ENCODE data around the gene TMPRSS7.

Gene TMPRSS7, protein sequence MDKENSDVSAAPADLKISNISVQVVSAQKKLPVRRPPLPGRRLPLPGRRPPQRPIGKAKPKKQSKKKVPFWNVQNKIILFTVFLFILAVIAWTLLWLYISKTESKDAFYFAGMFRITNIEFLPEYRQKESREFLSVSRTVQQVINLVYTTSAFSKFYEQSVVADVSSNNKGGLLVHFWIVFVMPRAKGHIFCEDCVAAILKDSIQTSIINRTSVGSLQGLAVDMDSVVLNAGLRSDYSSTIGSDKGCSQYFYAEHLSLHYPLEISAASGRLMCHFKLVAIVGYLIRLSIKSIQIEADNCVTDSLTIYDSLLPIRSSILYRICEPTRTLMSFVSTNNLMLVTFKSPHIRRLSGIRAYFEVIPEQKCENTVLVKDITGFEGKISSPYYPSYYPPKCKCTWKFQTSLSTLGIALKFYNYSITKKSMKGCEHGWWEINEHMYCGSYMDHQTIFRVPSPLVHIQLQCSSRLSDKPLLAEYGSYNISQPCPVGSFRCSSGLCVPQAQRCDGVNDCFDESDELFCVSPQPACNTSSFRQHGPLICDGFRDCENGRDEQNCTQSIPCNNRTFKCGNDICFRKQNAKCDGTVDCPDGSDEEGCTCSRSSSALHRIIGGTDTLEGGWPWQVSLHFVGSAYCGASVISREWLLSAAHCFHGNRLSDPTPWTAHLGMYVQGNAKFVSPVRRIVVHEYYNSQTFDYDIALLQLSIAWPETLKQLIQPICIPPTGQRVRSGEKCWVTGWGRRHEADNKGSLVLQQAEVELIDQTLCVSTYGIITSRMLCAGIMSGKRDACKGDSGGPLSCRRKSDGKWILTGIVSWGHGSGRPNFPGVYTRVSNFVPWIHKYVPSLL

GRCh38 chr3:112034436-112034835, at the start of gene TMPRSS7:
TSS of gene TMPRSS7 (plus strand) at chr3:112034736. CDS start at chr3:112034846, 110 bp downstream.
- Histone ChIP-seq H3K27me3 (ENCODE audit: low read depth, low read length) (no peaks in the 10 kb centered on the region), H3K4me2 (ENCODE audit: low read length) (no peak within 1 kb of the TSS), H3K4me3 (ENCODE audit: low read length) (no peak within 1 kb of the TSS), H3K4me1 (ENCODE audit: low read length) (peaks cover 14% of the 10 kb centered on the region), H3K27ac (ENCODE audit: low read length) (no peak within 1 kb of the TSS), H4K20me1 (ENCODE audit: insufficient read depth, low read length) (no peaks in the 10 kb centered on the region), H2AFZ (ENCODE audit: low read depth, low read length) (no peak within 1 kb of the TSS), H3K9me3 (ENCODE audit: insufficient read depth, low read length) (no peaks in the 10 kb centered on the region), H3K79me2 (ENCODE audit: low read length) (no peaks in the 10 kb centered on the region), H3K36me3 (replicated peaks; ENCODE audit: low read depth, low read length) (no peaks in the 10 kb centered on the region), H3K9ac (ENCODE audit: low read length) (no peak within 1 kb of the TSS)
- TF ChIP-seq CTCF (IDR thresholded peaks at IDR 0.05; ENCODE audit: low read depth, low read length): no peak
- no peak for TF ChIP-seq EZH2phosphoT487 (IDR thresholded peaks at IDR 0.05; ENCODE audit: low read depth)

GRCh38 chr3:111986800-111987199, 47.7 kb upstream of the TMPRSS7 start:
- TF ChIP-seq EZH2phosphoT487 (IDR thresholded peaks at IDR 0.05; ENCODE audit: low read depth) (no peak), CTCF (IDR thresholded peaks at IDR 0.05; ENCODE audit: low read depth, low read length) (no peak)
- no peaks in the 10 kb centered on the region for H3K4me1 ChIP-seq (ENCODE audit: low read length)
- no peak overlapping the region for H3K4me2 ChIP-seq (ENCODE audit: low read length)
- no peak overlapping the region for H2AFZ ChIP-seq (ENCODE audit: low read depth, low read length)
- no peak overlapping the region for H3K9ac ChIP-seq (ENCODE audit: low read length)
- H3K9me3 ChIP-seq (ENCODE audit: insufficient read depth, low read length): no peaks in the 10 kb centered on the region
- H4K20me1 ChIP-seq (ENCODE audit: insufficient read depth, low read length): no peaks in the 10 kb centered on the region; the same call in 1 of the 2 replicates
- no peaks in the 10 kb centered on the region for H3K27me3 ChIP-seq (ENCODE audit: low read depth, low read length)
- H3K4me3 ChIP-seq (ENCODE audit: low read length): no peak overlapping the region
- no peak overlapping the region for H3K27ac ChIP-seq (ENCODE audit: low read length)
- peaks cover 19% of the 10 kb centered on the region for H3K79me2 ChIP-seq (ENCODE audit: low read length)
- peaks cover 40% of the 10 kb centered on the region for H3K36me3 ChIP-seq (replicated peaks; ENCODE audit: low read depth, low read length)

- Histone ChIP-seq H3K27ac (ENCODE audit: low read length) (no peak overlapping the region), H3K9me3 (ENCODE audit: insufficient read depth, low read length) (no peaks in the 10 kb centered on the region), H4K20me1 (ENCODE audit: insufficient read depth, low read length) (no peaks in the 10 kb centered on the region; the same call in 1 of the 2 replicates), H3K9ac (ENCODE audit: low read length) (no peak overlapping the region), H3K79me2 (ENCODE audit: low read length) (0 out of 2 replicates have a peak, but pooled peaks cover 4% of the 10 kb centered on the region), H2AFZ (ENCODE audit: low read depth, low read length) (no peak overlapping the region), H3K4me1 (ENCODE audit: low read length) (no peaks in the 10 kb centered on the region), H3K36me3 (replicated peaks; ENCODE audit: low read depth, low read length) (peaks cover 39% of the 10 kb centered on the region), H3K27me3 (ENCODE audit: low read depth, low read length) (no peaks in the 10 kb centered on the region), H3K4me2 (ENCODE audit: low read length) (no peak overlapping the region), H3K4me3 (ENCODE audit: low read length) (no peak overlapping the region)
- peak; percentile 86 for TF ChIP-seq CTCF (IDR thresholded peaks at IDR 0.05; ENCODE audit: low read depth, low read length)
- no peak for TF ChIP-seq EZH2phosphoT487 (IDR thresholded peaks at IDR 0.05; ENCODE audit: low read depth)
Measured at GRCh38 chr3:111989061-111989678, 45.4 kb upstream of the TMPRSS7 start.
